ENCODE results near the gene MITD1. TPM values are rescaled to one million over a fixed set of nuclear protein-coding genes. Genes with fewer than 3 reads are reported as not detected.
A peak's percentile ranks its signal among the peaks of the same experiment; 100 is the strongest.

The MITD1 gene
- total and polyA plus RNA-seq, 2 donors from 2014 or later: 29.1 to 38.0 TPM

DNA sequence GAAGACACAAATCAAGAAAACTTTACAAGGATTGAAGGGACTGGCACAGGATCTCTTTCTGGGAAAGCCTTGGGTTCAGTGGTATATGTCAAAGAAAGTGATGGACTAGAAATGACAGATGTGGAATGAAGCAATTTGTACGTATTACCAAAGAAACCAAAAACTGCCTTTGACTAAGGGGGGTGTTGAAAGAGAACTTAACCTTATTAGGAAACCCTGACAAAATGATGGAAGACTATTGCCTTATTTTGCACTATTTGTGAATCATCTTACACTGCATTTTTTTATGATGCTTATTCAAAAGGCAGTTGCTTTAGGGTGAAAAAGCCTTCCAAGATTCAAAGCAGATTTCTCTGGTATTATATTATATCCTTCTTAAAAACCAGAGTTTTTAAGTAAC lies 30.2 kb downstream of the MITD1 start:
- H3K9ac ChIP-seq (ENCODE audit: low read length in 3 of 3): no peak overlapping the region

DNA sequence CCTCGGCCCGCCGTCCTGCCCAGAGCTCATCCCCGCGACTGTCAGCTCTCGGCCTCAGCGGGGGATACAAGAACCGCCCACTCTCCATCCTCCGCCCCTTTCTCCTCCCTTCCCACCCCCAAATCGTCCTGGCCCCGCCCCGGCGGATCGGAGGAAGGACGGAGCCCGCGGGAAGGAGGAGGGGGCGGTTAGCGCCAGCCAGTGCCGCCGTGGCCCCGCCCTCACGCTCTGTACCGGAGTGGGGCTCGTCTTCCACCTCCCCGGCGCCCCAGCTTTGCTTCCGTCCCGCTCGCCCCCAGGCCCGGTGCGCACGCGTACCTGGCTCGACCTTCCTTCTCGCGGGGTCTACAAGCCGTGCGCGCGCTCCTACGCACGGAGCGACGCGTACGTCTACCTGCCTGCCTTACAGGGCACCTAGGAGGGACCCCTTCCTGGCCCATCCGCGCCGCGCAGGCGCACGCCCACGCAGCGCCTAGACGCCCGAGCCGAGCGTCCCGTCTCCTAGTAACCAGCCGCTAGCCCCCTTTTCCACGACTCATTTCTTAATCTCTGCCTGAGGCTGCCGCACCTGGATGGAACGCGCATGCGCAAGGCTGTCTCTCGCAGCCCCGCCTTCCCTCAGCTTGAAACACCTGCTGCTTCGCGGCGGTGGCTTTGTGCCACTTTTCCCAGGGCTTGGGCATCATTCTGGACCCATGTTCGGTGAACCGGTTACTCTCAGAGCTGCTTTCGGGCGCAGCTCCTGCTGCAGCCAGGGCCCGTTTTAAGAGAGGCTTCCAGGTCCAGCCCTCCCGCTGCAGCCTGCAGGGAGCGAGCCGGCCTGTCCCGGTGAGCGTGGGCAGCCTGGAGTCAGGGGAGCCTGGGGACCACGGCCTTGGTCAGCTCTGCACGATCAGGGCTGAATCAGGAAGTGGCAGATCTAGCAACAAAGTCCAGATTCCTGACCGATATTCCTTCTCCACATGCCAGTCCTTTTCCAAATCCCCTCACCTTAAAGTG lies 39.4 kb downstream of the MITD1 start, which contains the start of gene C2orf15:
Gene C2orf15 (plus strand): TSS at position 598 of the 999 bp plus-strand sequence. CDS start 8,852 bp downstream, outside the sequence.
- peak within 1 kb of the TSS; percentile 92 to 95 for H3K27ac ChIP-seq (ENCODE audit: low read depth in 2 of 2, low read length in 2 of 2)
- H3K9ac ChIP-seq (ENCODE audit: low read length in 3 of 3): peak within 1 kb of the TSS; percentile 39 to 81 (median 72)
- H3K4me1 ChIP-seq (ENCODE audit: control insufficient read depth in 2 of 3, insufficient read depth in 2 of 3, low read depth in 1 of 3, low read length in 3 of 3): peaks cover 0 to 5% (median 0%) of the 10 kb centered on the region in 3 donors
- TF ChIP-seq, protein P1, sequence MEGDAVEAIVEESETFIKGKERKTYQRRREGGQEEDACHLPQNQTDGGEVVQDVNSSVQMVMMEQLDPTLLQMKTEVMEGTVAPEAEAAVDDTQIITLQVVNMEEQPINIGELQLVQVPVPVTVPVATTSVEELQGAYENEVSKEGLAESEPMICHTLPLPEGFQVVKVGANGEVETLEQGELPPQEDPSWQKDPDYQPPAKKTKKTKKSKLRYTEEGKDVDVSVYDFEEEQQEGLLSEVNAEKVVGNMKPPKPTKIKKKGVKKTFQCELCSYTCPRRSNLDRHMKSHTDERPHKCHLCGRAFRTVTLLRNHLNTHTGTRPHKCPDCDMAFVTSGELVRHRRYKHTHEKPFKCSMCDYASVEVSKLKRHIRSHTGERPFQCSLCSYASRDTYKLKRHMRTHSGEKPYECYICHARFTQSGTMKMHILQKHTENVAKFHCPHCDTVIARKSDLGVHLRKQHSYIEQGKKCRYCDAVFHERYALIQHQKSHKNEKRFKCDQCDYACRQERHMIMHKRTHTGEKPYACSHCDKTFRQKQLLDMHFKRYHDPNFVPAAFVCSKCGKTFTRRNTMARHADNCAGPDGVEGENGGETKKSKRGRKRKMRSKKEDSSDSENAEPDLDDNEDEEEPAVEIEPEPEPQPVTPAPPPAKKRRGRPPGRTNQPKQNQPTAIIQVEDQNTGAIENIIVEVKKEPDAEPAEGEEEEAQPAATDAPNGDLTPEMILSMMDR (IDR thresholded peaks at IDR 0.05; ENCODE audit: borderline replicate concordance, extremely low read depth, insufficient read depth): no peak
- H3K9me3 ChIP-seq (ENCODE audit: control insufficient read depth in 2 of 3, insufficient read depth in 1 of 3, low read length in 3 of 3): no peaks in the 10 kb centered on the region
- no peaks in the 10 kb centered on the region for H3K27me3 ChIP-seq (ENCODE audit: control insufficient read depth, insufficient read depth, low read length)
- FAIRE-seq: no peak
- intact Hi-C loops (cut with DNase I): no loop called here
- H3K36me3 ChIP-seq (ENCODE audit: control insufficient read depth in 2 of 3, insufficient read depth in 3 of 3, low read length in 3 of 3): no peaks in the 10 kb centered on the region
- H3K4me3 ChIP-seq (ENCODE audit: low read length in 3 of 3): peak within 1 kb of the TSS; percentile 79 to 83 (median 82)
- DNase-seq: peak; percentile 97 to 98 (median 98)

More for the DNA sequence above, 30.2 kb downstream of the MITD1 start:
- H3K9me3 ChIP-seq (ENCODE audit: control insufficient read depth in 2 of 3, insufficient read depth in 1 of 3, low read length in 3 of 3): no peaks in the 10 kb centered on the region
- H3K27me3 ChIP-seq (ENCODE audit: control insufficient read depth, insufficient read depth, low read length): no peaks in the 10 kb centered on the region
- DNase-seq: no peak
- H3K36me3 ChIP-seq (ENCODE audit: control insufficient read depth in 2 of 3, insufficient read depth in 3 of 3, low read length in 3 of 3): no peaks in the 10 kb centered on the region
- H3K27ac ChIP-seq (ENCODE audit: low read depth in 2 of 2, low read length in 2 of 2): no peak overlapping the region
- intact Hi-C loops (cut with DNase I): no loop called here
- FAIRE-seq: no peak
- peaks cover 0 to 7% (median 6%) of the 10 kb centered on the region in 3 donors for H3K4me1 ChIP-seq (ENCODE audit: control insufficient read depth in 2 of 3, insufficient read depth in 2 of 3, low read depth in 1 of 3, low read length in 3 of 3)
- TF ChIP-seq, protein P1 (IDR thresholded peaks at IDR 0.05; ENCODE audit: borderline replicate concordance, extremely low read depth, insufficient read depth): no peak
- no peak overlapping the region for H3K4me3 ChIP-seq (ENCODE audit: low read length in 3 of 3)

DNA sequence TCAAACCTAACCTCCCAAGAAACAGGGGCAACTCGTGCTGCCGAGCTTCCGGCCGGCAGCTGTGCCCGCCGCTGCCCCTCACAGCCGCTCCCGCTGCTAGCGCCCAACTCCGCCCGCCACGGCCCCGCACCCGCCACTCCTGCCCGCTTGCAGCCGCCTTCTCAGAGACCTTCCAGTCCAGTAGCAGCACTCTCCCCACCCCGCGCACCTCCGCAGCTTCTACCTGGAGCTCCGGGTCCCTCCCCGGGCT lies 40.1 kb downstream of the MITD1 start:
- H3K27ac ChIP-seq (ENCODE audit: low read depth in 2 of 2, low read length in 2 of 2): peak overlapping the region; percentile 92 to 95
- peak overlapping the region; percentile 79 to 83 (median 82) for H3K4me3 ChIP-seq (ENCODE audit: low read length in 3 of 3)
- no peaks in the 10 kb centered on the region for H3K9me3 ChIP-seq (ENCODE audit: control insufficient read depth in 2 of 3, insufficient read depth in 1 of 3, low read length in 3 of 3)
- TF ChIP-seq, protein P1 (IDR thresholded peaks at IDR 0.05; ENCODE audit: borderline replicate concordance, extremely low read depth, insufficient read depth): no peak
- no peaks in the 10 kb centered on the region for H3K36me3 ChIP-seq (ENCODE audit: control insufficient read depth in 2 of 3, insufficient read depth in 3 of 3, low read length in 3 of 3)
- FAIRE-seq: no peak
- H3K4me1 ChIP-seq (ENCODE audit: control insufficient read depth in 2 of 3, insufficient read depth in 2 of 3, low read depth in 1 of 3, low read length in 3 of 3): peaks cover 0 to 5% (median 0%) of the 10 kb centered on the region in 3 donors
- intact Hi-C loops (cut with DNase I): no loop called here
- peak in 2 of 5 donors; percentile 81 to 84 for DNase-seq
- peak overlapping the region; percentile 30 to 72 (median 56) for H3K9ac ChIP-seq (ENCODE audit: low read length in 3 of 3)
- no peaks in the 10 kb centered on the region for H3K27me3 ChIP-seq (ENCODE audit: control insufficient read depth, insufficient read depth, low read length)

All from kidney (tissue), 14 donors.